ENCODE measurements around the gene ZSWIM4. TPM values are rescaled to one million over a fixed set of nuclear protein-coding genes. Genes with fewer than 3 reads are reported as not detected.

Gene ZSWIM4
- total and polyA plus RNA-seq, 2 of the 4 experiments (the other 2 are of a cell fraction): 2.2 to 6.2 TPM

GRCh38 chr19:13834244-13835069 lies 39.2 kb downstream of the ZSWIM4 start (continued):
- no peak for TF ChIP-seq SMC3 (IDR thresholded peaks at IDR 0.05; ENCODE audit: low read depth, low read length)

DNA sequence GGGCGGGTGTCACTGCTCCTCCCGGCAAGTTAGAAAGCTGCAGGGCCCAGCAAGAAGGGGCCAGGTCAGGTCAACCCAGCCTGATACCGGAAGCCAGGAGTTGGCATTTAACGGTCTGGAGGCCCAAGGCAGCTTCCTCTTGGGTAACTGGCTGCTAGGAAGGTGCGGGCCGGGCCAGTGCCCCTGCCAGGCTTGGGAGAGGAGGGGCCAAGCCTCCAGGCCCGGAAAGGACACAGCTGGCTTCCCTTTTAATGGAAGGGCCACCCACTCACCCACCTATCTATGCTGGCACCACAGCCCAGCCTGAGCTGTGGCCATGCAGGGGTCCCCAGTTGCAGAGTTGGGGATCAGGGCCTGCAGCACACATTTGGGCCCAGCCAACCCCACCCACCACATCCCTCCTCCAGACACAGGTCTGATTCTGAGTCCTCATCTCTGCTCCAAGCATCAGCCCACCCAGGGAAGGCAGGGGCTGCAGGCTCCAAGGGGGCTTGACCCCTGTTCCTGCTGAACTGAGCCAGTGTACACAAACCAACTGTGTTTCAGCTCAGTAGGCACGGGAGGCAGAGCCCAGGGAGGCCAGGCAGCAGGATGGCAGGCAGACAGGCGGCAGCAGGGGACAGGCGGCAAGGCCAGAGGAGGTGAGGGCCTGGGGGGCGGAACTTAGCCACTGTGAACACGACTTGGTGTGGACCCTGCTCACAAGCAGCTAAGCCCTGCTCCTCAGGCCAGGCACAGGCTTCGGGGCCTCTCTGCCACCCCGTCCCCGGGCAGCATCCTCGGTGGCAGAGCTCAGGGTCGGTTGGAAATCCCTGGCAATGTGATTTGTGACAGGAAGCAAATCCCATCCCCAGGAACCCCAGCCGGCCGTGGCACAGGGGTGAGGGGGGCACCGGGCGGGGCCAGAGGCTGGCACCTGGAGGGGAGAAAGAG lies 40.8 kb downstream of the ZSWIM4 start:
- Histone ChIP-seq H2BK15ac (ENCODE audit: low read depth, low read length) (no peak overlapping the region), H3K4me2 (ENCODE audit: low read depth, low read length) (no peak overlapping the region), H3K36me3 (ENCODE audit: control insufficient read depth, insufficient read depth, low read length) (peaks cover 38% of the 10 kb centered on the region), H3K4me3 (ENCODE audit: insufficient read depth, low read depth, low read length) (no peak overlapping the region), H4K20me1 (ENCODE audit: insufficient read depth, low read length) (peaks cover 97% of the 10 kb centered on the region), H2AK5ac (ENCODE audit: low read depth, low read length) (peak overlapping the region; percentile 3), H4K91ac (ENCODE audit: insufficient read depth, low read depth, low read length) (no peak overlapping the region), H3K4ac (ENCODE audit: low read depth, low read length) (peak overlapping the region; percentile 61; the same call in 1 of the 2 replicates), H4K5ac (ENCODE audit: low read depth, low read length) (no peak overlapping the region), H4K8ac (ENCODE audit: low read depth in 2 of 2, low read length in 2 of 2) (peak overlapping the region; percentile 51 to 75; a peak in 1 of 4 replicates), H3K9me3 (ENCODE audit: control insufficient read depth, insufficient read depth, low read length) (no peaks in the 10 kb centered on the region), H3K27me3 (ENCODE audit: control insufficient read depth, insufficient read depth, low read length) (no peaks in the 10 kb centered on the region), H3K9me1 (ENCODE audit: insufficient read depth, low read length) (peaks cover 5% of the 10 kb centered on the region), H3K79me1 (ENCODE audit: low read depth in 1 of 2, low read length in 2 of 2) (peaks cover 6 to 53% of the 10 kb centered on the region in 2 experiments; a peak in 3 of 4 replicates), H3K9ac (ENCODE audit: low read depth, low read length) (peak overlapping the region; percentile 13; the same call in 1 of the 2 replicates), H3K56ac (ENCODE audit: extremely low read depth, insufficient read depth, low read length) (no peak overlapping the region), H3K4me1 (ENCODE audit: control insufficient read depth, insufficient read depth, low read length) (peaks cover 38% of the 10 kb centered on the region), H3K27ac (ENCODE audit: insufficient read depth, low read length) (peak overlapping the region; percentile 79), H2AK9ac (replicated peaks; ENCODE audit: low read depth, low read length, poor library complexity) (peak overlapping the region; percentile 35), H2AFZ (replicated peaks; ENCODE audit: low read length, poor library complexity) (no peak overlapping the region), H2BK5ac (ENCODE audit: low read depth, low read length, poor library complexity, severe bottlenecking) (peak overlapping the region; percentile 73), H3K23ac (ENCODE audit: low read depth, low read length) (no peak overlapping the region), H2BK120ac (ENCODE audit: low read depth, low read length) (peak overlapping the region; percentile 40; the same call in 1 of the 2 replicates), H3K14ac (replicated peaks; ENCODE audit: low read depth, low read length) (0 out of 2 replicates have a peak overlapping the region, but pooled peaks have one; percentile 30), H2BK20ac (ENCODE audit: low read depth, low read length) (no peak overlapping the region), H3K18ac (ENCODE audit: low read depth, low read length) (no peak overlapping the region)
- dilution Hi-C loops (cut with HindIII; ENCODE audit: low sequenced_read_pairs, unreplicated experiment) (no loop called here), in situ Hi-C loops (cut with MboI; ENCODE audit: low sequenced_read_pairs) (loop anchor here (25.0 kb wide), 1 partner anchor 1049 kb away; the partner anchor contains the start of genes HOOK2 and JUNB), intact Hi-C loops (cut with micrococcal nuclease) (loop anchor here (5.0 kb wide), 1 partner anchor 39 kb away; the partner anchor contains the start of gene ZSWIM4)
- ATAC-seq (ENCODE audit: low read depth): no peak
- WGBS, 2 experiments (ENCODE audit: extremely low coverage in 2 of 2, insufficient read length in 1 of 2): 83% methylated on average over 6 of the region's 21 CpGs; no CpG with 5 or more reads in 1 of the 2 experiments
- BruUV-seq (replicated peaks): no TSS peak
- ChIA-PET POLR2A (ENCODE audit: unreplicated experiment) (interaction anchor here (0.5 to 1.6 kb wide), 6 partner anchors 11 to 62 kb away, joined by 3 to 11 read pairs (median 4); partner anchors contain the start of genes C19orf53 and ZSWIM4), CTCF (interaction anchor here (0.6 to 1.4 kb wide), 5 partner anchors 13 to 28 kb away, joined by 3 to 5 read pairs (median 3); no protein-coding TSS in a partner anchor)
- DNase-seq: no peak
- no peak for TF ChIP-seq RFX5 (IDR thresholded peaks at IDR 0.05; ENCODE audit: low read depth, low read length)
- TF ChIP-seq MAZ (IDR thresholded peaks at IDR 0.05; ENCODE audit: borderline replicate concordance, low read depth, low read length): peak; percentile 5
- TF ChIP-seq POLR2A (IDR thresholded peaks at IDR 0.05; ENCODE audit: low read depth, low read length): peak; percentile 60
- TF ChIP-seq, protein P1, sequence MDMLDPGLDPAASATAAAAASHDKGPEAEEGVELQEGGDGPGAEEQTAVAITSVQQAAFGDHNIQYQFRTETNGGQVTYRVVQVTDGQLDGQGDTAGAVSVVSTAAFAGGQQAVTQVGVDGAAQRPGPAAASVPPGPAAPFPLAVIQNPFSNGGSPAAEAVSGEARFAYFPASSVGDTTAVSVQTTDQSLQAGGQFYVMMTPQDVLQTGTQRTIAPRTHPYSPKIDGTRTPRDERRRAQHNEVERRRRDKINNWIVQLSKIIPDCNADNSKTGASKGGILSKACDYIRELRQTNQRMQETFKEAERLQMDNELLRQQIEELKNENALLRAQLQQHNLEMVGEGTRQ (IDR thresholded peaks at IDR 0.05; ENCODE audit: low read depth, low read length): peak; percentile 23
- TF ChIP-seq, protein P2, sequence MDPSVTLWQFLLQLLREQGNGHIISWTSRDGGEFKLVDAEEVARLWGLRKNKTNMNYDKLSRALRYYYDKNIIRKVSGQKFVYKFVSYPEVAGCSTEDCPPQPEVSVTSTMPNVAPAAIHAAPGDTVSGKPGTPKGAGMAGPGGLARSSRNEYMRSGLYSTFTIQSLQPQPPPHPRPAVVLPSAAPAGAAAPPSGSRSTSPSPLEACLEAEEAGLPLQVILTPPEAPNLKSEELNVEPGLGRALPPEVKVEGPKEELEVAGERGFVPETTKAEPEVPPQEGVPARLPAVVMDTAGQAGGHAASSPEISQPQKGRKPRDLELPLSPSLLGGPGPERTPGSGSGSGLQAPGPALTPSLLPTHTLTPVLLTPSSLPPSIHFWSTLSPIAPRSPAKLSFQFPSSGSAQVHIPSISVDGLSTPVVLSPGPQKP (IDR thresholded peaks at IDR 0.05; ENCODE audit: borderline replicate concordance, low read depth, low read length): no peak
- TF ChIP-seq CHD1 (IDR thresholded peaks at IDR 0.05; ENCODE audit: low read depth, low read length): peak; percentile 19; the same call in 1 of the 2 replicates
- no peak for TF ChIP-seq RCOR1 (IDR thresholded peaks at IDR 0.05; ENCODE audit: insufficient replicate concordance, low read length)
